MCF 10A (cell line): ENCODE measurements around the gene SEPTIN8. TPM values are rescaled to one million over a fixed set of nuclear protein-coding genes. Genes with fewer than 3 reads are reported as not detected.

ENCODE experiments used
- BruUV-seq: library from RNA; stranded (reverse); fragments of 400-500 nt; replicated peaks from 2 replicates; lab custom pipeline; 2021; lab: Mats Ljungman, UMichigan
- CTCF ChIA-PET: fragments of 300-600 bp; sonication (Branson Sonifier 250); formaldehyde crosslinking; extraction: SDS; loops from one replicate; lab custom pipeline; 2021; ENCODE audit warnings: antibody characterized with exemption, inconsistent platforms; lab: Yijun Ruan, JAX
- POLR2A ChIA-PET: fragments of 300-600, 350-650 bp; sonication (Branson Sonifier 250); formaldehyde crosslinking; extraction: SDS; loops from one replicate; lab custom pipeline; 2020; ENCODE audit warnings: antibody characterized with exemption, inconsistent platforms; lab: Yijun Ruan, JAX
- DNase-seq: peaks from one replicate; pipeline ENCODE4 v3.0.0-alpha.2; 2018; ENCODE audit not compliant: unreplicated experiment
- H3K27ac Mint-ChIP-seq: one replicate; pipeline ENCODE4 v1.8.0; 2022; ENCODE audit warnings: mild to moderate bottlenecking, low read depth, mixed read lengths; ENCODE audit not compliant: unreplicated experiment
- H3K27me3 Mint-ChIP-seq: one replicate; pipeline ENCODE4 v1.8.0; 2022; ENCODE audit warnings: mixed read lengths; ENCODE audit not compliant: insufficient read depth, unreplicated experiment
- H3K36me3 Mint-ChIP-seq: one replicate; pipeline ENCODE4 v1.8.0; 2022; ENCODE audit warnings: mild to moderate bottlenecking, moderate library complexity, mixed read lengths; ENCODE audit not compliant: insufficient read depth, unreplicated experiment
- H3K4me1 Mint-ChIP-seq: one replicate; pipeline ENCODE4 v1.8.0; 2022; ENCODE audit warnings: mixed read lengths; ENCODE audit not compliant: insufficient read depth, unreplicated experiment
- H3K4me3 Mint-ChIP-seq: one replicate; pipeline ENCODE4 v1.8.0; 2022; ENCODE audit warnings: mild to moderate bottlenecking, moderate library complexity, mixed read lengths; ENCODE audit not compliant: unreplicated experiment
- H3K9me3 Mint-ChIP-seq: one replicate; pipeline ENCODE4 v1.8.0; 2022; ENCODE audit warnings: mixed read lengths; ENCODE audit not compliant: unreplicated experiment
- CTCF ChIP-seq: fragments of 200-600 bp; IDR thresholded peaks from one replicate; pipeline ENCODE4 v1.8.0; 2022; ENCODE audit warnings: antibody characterized with exemption, mild to moderate bottlenecking; ENCODE audit not compliant: unreplicated experiment
- intact Hi-C: fragments of 100-400 bp; cut with micrococcal nuclease; formaldehyde crosslinking; loops from 2 replicates; pipeline ENCODE4 v1.14.1; 2022
- total RNA-seq: library from RNA; stranded (reverse); gene quantifications from 2 replicates; pipeline ENCODE4 v1.2.3, GENCODE V29; 2022

The SEPTIN8 gene
- total RNA-seq, 1 experiment from 2014 or later = 34.8 TPM

GRCh38 chr5:132747616-132748440 lies 29.2 kb downstream of the SEPTIN8 start:
- no peak overlapping the region for H3K4me3 Mint-ChIP-seq
- intact Hi-C loops = no loop called here
- no peak for TF ChIP-seq CTCF
- peaks cover 15% of the 10 kb centered on the region for H3K27me3 Mint-ChIP-seq
- H3K36me3 Mint-ChIP-seq = no peaks in the 10 kb centered on the region
- CTCF ChIA-PET = interaction anchor here (0.7 to 1.4 kb wide), 3 partner anchors 10 to 160 kb away, joined by 3 to 5 read pairs (median 3); partner anchors contain the start of gene KIF3A
- no peak overlapping the region for H3K27ac Mint-ChIP-seq
- H3K4me1 Mint-ChIP-seq = no peaks in the 10 kb centered on the region
- DNase-seq = no peak
- H3K9me3 Mint-ChIP-seq = no peaks in the 10 kb centered on the region
- BruUV-seq = no TSS peak
- POLR2A ChIA-PET = interaction anchor here (1.3 kb wide), 1 partner anchor 10 kb away, joined by 5 read pairs; the partner anchor contains the start of gene KIF3A

GRCh38 chr5:132746954-132747615 lies 30.0 kb downstream of the SEPTIN8 start, which contains the start of gene CCNI2:
CCNI2 (plus strand) TSS chr5:132747426; CDS start chr5:132747496, 70 bp downstream.
- peaks cover 20% of the 10 kb centered on the region for H3K27me3 Mint-ChIP-seq
- ChIA-PET POLR2A (interaction anchor here (0.8 to 1.3 kb wide), 3 partner anchors 10 to 119 kb away, joined by 5 to 7 read pairs (median 5); partner anchors contain the start of genes GDF9, KIF3A and UQCRQ), CTCF (interaction anchor here (1.0 to 1.4 kb wide), 4 partner anchors 10 to 119 kb away, joined by 3 to 5 read pairs (median 4); partner anchors contain the start of genes GDF9, KIF3A and UQCRQ)
- H3K4me3 Mint-ChIP-seq = peak within 1 kb of the TSS; percentile 56
- H3K36me3 Mint-ChIP-seq = no peaks in the 10 kb centered on the region
- no TSS peak for BruUV-seq
- H3K4me1 Mint-ChIP-seq = no peaks in the 10 kb centered on the region
- TF ChIP-seq CTCF = peak; percentile 33
- H3K27ac Mint-ChIP-seq = no peak within 1 kb of the TSS
- no peaks in the 10 kb centered on the region for H3K9me3 Mint-ChIP-seq
- intact Hi-C loops = no loop called here
- peak; percentile 49 for DNase-seq

DNA sequence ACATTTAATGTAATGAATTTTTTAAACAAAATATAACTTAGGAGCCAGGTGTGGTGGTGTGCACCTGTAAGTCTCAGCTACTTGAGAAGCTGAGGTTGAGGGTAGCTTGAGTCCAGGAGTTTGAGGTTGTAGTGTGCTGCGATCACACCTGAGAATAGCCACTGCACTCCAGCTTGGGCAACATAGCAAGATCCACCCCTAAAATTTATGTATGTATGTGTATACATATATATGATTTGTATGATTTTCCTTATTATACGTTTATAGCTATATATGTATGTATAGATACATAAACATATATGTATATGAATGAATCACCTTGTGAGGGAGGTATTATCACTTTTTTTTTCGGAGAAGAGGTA lies 30.5 kb downstream of the SEPTIN8 start:
- ChIA-PET CTCF (interaction anchor here (0.6 to 1.4 kb wide), 5 partner anchors 9 to 119 kb away, joined by 3 to 4 read pairs (median 4); partner anchors contain the start of genes GDF9, KIF3A and UQCRQ), POLR2A (interaction anchor here (0.8 to 1.2 kb wide), 2 partner anchors 9 to 119 kb away, joined by 5 to 7 read pairs; partner anchors contain the start of genes GDF9, KIF3A and UQCRQ)
- intact Hi-C loops = no loop called here
- H3K27ac Mint-ChIP-seq = no peak overlapping the region
- peak overlapping the region; percentile 56 for H3K4me3 Mint-ChIP-seq
- no TSS peak for BruUV-seq
- H3K36me3 Mint-ChIP-seq = no peaks in the 10 kb centered on the region
- H3K9me3 Mint-ChIP-seq = no peaks in the 10 kb centered on the region
- H3K27me3 Mint-ChIP-seq = peaks cover 25% of the 10 kb centered on the region
- no peak for DNase-seq
- H3K4me1 Mint-ChIP-seq = no peaks in the 10 kb centered on the region
- no peak for TF ChIP-seq CTCF

DNA sequence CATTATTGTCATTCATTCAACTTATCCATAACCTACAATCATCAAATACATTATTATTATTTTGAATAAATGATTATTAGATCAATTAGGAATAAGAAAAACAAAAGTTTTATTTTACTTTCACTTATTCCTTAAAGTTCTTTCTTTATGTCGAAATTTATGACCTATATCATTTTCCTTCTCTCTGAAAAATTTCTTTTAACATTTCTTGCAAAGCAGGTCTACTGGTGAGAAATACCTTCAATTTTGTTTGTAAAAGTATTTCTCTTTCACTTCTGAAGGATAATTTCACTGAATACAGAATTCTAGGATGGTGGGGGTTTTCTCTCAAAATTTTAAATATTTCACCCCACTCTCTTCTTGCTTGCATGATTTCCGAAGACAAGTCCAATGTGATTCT lies 32.4 kb downstream of the SEPTIN8 start:
- ChIA-PET CTCF (interaction anchor here (0.7 to 1.4 kb wide), 3 partner anchors 10 to 472 kb away, joined by 3 to 4 read pairs (median 3); no protein-coding TSS in a partner anchor), POLR2A (interaction anchor here (1.9 kb wide), 1 partner anchor 12 kb away, joined by 5 read pairs; no protein-coding TSS in a partner anchor)
- H3K4me3 Mint-ChIP-seq = no peak overlapping the region
- DNase-seq = no peak
- intact Hi-C loops = no loop called here
- H3K27ac Mint-ChIP-seq = no peak overlapping the region
- H3K36me3 Mint-ChIP-seq = no peaks in the 10 kb centered on the region
- no TSS peak for BruUV-seq
- TF ChIP-seq CTCF = no peak
- no peaks in the 10 kb centered on the region for H3K9me3 Mint-ChIP-seq
- H3K4me1 Mint-ChIP-seq = no peaks in the 10 kb centered on the region
- peaks cover 25% of the 10 kb centered on the region for H3K27me3 Mint-ChIP-seq
